Gastroesophageal sphincter (tissue), 4 donors: Measurements from ENCODE around the gene BCAR3. TPM values are rescaled to one million over a fixed set of nuclear protein-coding genes. Genes with fewer than 3 reads are reported as not detected.

Experiments
- ATAC-seq: fragments of 150-250 bp; one replicate; pipeline ENCODE4 v1.9.1; 2016; ENCODE audit warnings: mild to moderate bottlenecking, moderate library complexity
- H3K27ac ChIP-seq, 4 donors: fragments of 200-600 bp; sonication (generic) in 3 of 4; 1 replicate in 3 of 4; 2 replicates in 1 of 4; pipeline ENCODE4 v1.5.1; 2016 to 2019
- H3K27me3 ChIP-seq: fragments of 200-600 bp; sonication (generic); one replicate; pipeline ENCODE4 v1.5.1; 2019
- H3K36me3 ChIP-seq, 2 donors: fragments of 200-600 bp; sonication (generic); one replicate each; pipeline ENCODE4 v1.5.1; 2019; ENCODE audit warnings: control low read depth in 1 of 2
- H3K4me1 ChIP-seq, 3 donors: fragments of 200-600 bp; sonication (generic); 1 replicate in 2 of 3; 2 replicates in 1 of 3; pipeline ENCODE4 v1.5.1; 2016 to 2019; ENCODE audit warnings: control low read depth in 2 of 3
- H3K4me3 ChIP-seq, 2 donors: fragments of 200-600 bp; sonication (generic); one replicate each; pipeline ENCODE4 v1.5.1; 2019; ENCODE audit warnings: mild to moderate bottlenecking in 1 of 2, moderate library complexity in 1 of 2
- H3K9me3 ChIP-seq, 3 donors: fragments of 200-600 bp; sonication (generic); one replicate each; pipeline ENCODE4 v1.5.1; 2017 to 2019; ENCODE audit warnings: control low read depth in 2 of 3
- EP300 ChIP-seq: sonication (generic); formaldehyde crosslinking; IDR thresholded peaks from one replicate; pipeline ENCODE4 v1.6.1; 2017; ENCODE audit warnings: antibody characterized with exemption, mild to moderate bottlenecking
- POLR2A ChIP-seq, 2 donors: fragments of 450-650 bp; IDR thresholded peaks; one replicate each; pipeline ENCODE4 v1.6.1; 2017; ENCODE audit warnings: antibody characterized with exemption in 2 of 2, mild to moderate bottlenecking in 2 of 2, moderate library complexity in 1 of 2
- POLR2AphosphoS5 ChIP-seq: sonication (generic); formaldehyde crosslinking; IDR thresholded peaks from one replicate; pipeline ENCODE4 v1.6.1; 2017; ENCODE audit warnings: antibody characterized with exemption
- WGBS, 2 donors: methylation state at CpG; one replicate each; pipeline ENCODE4 v1.1.5; 2018; ENCODE audit warnings: low coverage in 1 of 2; 5-methylcytosine and 5-hydroxymethylcytosine counted together
- total RNA-seq, 4 donors: library from RNA; depleted of rRNA; stranded (reverse); fragments of >200 nt; gene quantifications; one replicate each; pipeline ENCODE4 v1.1.0, GENCODE V29; 2016
- TF ChIP-seq, protein P1 (sequence below), 4 experiments: fragments of 200-600 bp in 2 of 4; fragments of 450-650 bp in 2 of 4; sonication (generic) in 1 of 4; IDR thresholded peaks; one replicate each; pipeline ENCODE4 v1.5.1; 2017 to 2019; ENCODE audit warnings: antibody characterized with exemption in 4 of 4, mild to moderate bottlenecking in 2 of 4, moderate library complexity in 2 of 4

Gene BCAR3
- 10 to 100 TPM; 33.9 to 40.2 (median 38.3) TPM for total RNA-seq

DNA sequence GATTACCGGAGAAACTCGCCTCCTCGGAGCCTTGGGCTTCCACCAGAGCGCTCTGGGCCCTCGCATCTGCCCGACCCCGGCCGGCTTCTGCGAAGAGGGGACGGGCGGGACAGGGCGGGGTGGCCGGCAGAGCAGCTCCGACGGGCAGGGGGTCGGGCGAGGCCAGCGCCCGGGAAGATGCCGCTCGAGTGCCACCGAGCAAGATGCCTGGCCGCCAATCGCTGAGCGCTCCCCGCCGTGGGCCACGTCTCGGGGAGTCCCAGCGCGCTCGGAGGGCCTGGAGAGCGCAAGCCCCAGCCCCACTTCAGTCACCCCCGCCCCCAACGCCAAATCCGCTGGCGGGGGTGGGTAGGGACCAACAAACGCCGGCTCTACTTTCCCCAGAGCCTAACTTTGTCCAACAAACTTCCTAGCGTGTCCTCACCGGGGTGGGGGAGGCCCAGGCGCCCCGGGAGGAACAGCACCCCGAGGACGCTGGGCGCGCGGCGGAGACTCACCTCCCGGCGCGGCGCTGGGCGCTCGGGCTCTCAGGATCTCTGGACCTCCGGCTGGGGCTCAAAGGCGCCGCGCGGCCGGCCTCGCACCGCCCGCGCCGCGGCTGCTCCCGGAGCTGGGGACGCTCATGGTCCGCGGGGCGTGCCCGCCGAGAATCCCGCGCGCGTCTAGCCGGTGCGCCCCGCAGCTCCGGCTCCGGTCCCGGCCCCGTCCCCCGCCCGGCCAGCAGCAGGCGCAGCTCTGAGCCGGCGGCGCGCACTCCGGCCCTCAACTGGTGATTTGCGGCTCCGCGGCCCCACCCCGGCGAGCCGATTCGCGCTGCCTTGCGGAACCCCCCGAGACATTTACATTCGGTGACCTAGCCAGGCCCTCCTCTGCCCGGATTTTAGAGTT, at the start of gene BCAR3:
BCAR3 (minus strand) TSS at position 737 of the 888 bp plus-strand sequence. CDS start 6,907 bp downstream, outside the sequence.
- TF ChIP-seq, protein P1, sequence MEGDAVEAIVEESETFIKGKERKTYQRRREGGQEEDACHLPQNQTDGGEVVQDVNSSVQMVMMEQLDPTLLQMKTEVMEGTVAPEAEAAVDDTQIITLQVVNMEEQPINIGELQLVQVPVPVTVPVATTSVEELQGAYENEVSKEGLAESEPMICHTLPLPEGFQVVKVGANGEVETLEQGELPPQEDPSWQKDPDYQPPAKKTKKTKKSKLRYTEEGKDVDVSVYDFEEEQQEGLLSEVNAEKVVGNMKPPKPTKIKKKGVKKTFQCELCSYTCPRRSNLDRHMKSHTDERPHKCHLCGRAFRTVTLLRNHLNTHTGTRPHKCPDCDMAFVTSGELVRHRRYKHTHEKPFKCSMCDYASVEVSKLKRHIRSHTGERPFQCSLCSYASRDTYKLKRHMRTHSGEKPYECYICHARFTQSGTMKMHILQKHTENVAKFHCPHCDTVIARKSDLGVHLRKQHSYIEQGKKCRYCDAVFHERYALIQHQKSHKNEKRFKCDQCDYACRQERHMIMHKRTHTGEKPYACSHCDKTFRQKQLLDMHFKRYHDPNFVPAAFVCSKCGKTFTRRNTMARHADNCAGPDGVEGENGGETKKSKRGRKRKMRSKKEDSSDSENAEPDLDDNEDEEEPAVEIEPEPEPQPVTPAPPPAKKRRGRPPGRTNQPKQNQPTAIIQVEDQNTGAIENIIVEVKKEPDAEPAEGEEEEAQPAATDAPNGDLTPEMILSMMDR (IDR thresholded peaks at IDR 0.05), result peak in 3 of 4 experiments; percentile 54 to 60 (median 54)
- TF ChIP-seq EP300, result no peak
- peak; percentile 69 to 83 for TF ChIP-seq POLR2A (IDR thresholded peaks at IDR 0.05)
- TF ChIP-seq POLR2AphosphoS5, result peak; percentile 53
- peak within 1 kb of the TSS; percentile 61 to 91 for H3K4me3 ChIP-seq
- peaks cover 0 to 51% (median 3%) of the 10 kb centered on the region in 3 donors for H3K4me1 ChIP-seq
- peak; percentile 79 for ATAC-seq
- 0% methylated on average over 1 of the region's 105 CpGs; no CpG with 5 or more reads in 1 of the 2 donors for WGBS, 2 donors
- H3K27ac ChIP-seq, result peak within 1 kb of the TSS; percentile 84 to 95 (median 94)
- no peaks in the 10 kb centered on the region for H3K27me3 ChIP-seq
- H3K36me3 ChIP-seq, result peaks cover 0 to 7% of the 10 kb centered on the region in 2 donors
- no peaks in the 10 kb centered on the region for H3K9me3 ChIP-seq

DNA sequence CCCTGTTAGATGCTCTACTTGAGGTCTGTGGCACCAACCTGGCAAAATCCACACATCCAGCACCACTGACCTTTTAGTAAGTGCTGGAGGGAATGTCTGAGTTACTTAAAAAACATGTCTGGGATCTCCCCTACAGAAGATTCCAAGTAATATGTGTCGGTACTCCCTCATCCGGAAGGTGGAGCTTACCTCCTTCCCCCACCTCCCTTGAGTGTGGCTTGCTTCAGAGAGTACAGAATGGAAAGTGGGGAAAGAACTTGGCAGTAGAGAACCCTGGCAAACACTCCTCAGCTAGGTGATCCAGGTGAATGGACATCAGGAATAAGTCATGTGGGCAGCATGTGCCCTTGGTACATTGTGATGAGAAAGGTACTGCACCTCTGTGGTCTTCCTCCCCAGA, 49.0 kb upstream of the BCAR3 start:
- no peak for TF ChIP-seq EP300
- TF ChIP-seq, protein P1 (IDR thresholded peaks at IDR 0.05), result no peak
- no peak for TF ChIP-seq POLR2AphosphoS5
- TF ChIP-seq POLR2A (IDR thresholded peaks at IDR 0.05), result no peak
- Histone ChIP-seq H3K9me3 (no peaks in the 10 kb centered on the region), H3K36me3 (no peaks in the 10 kb centered on the region), H3K4me3 (no peak overlapping the region), H3K27me3 (no peaks in the 10 kb centered on the region), H3K4me1 (no peaks in the 10 kb centered on the region), H3K27ac (no peak overlapping the region)
- ATAC-seq, result no peak
- WGBS, 2 donors, result 44 to 94% methylated on average over 2 of the region's 2 CpGs

DNA sequence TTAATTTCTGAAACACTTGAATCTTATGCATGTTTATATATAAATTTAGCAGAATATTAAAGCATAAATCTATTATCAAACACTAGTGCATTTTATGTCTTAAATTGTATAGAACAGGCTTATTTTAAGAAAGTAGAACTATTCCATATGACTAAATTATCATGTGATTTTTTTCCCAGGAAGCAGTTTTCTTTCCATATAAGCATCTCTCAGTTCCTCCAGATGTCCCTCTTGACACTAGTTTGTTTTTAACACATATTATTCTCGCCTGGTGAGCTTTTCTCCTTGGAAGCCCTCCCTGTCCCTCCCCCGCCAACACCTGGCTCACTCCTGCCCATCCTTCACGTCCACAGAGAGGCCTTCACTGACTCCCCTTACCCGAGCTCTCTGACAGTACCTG, 48.3 kb upstream of the BCAR3 start:
- Histone ChIP-seq H3K9me3 (no peaks in the 10 kb centered on the region), H3K36me3 (no peaks in the 10 kb centered on the region), H3K4me1 (no peaks in the 10 kb centered on the region), H3K27me3 (no peaks in the 10 kb centered on the region), H3K27ac (no peak overlapping the region), H3K4me3 (no peak overlapping the region)
- TF ChIP-seq POLR2A (IDR thresholded peaks at IDR 0.05), result no peak
- TF ChIP-seq, protein P1 (IDR thresholded peaks at IDR 0.05), result no peak
- no peak for ATAC-seq
- 77 to 96% methylated on average over 2 to 4 of the region's 4 CpGs for WGBS, 2 donors

DNA sequence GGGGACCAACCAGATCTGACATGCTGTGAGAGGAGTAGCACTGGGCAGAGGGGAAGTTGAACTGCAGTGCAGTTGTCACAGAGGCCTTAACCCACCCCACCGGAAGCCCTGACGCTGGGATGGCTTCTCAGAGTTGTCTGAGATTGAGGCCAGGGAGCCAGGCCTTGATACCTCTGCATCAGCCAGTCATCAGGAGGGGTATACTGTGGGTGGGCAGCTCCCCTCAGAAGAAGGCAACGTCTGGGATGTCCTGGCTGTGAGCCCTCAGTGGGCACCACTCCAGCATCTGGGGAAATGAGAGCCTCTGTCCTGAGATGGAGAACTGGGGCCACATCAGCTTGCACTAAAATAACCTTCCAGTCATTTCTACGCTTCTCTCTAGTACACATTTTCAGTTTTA, 47.9 kb upstream of the BCAR3 start:
- WGBS, 2 donors, result 49 to 80% methylated on average over 2 to 4 of the region's 4 CpGs
- ATAC-seq, result peak; percentile 20

DNA sequence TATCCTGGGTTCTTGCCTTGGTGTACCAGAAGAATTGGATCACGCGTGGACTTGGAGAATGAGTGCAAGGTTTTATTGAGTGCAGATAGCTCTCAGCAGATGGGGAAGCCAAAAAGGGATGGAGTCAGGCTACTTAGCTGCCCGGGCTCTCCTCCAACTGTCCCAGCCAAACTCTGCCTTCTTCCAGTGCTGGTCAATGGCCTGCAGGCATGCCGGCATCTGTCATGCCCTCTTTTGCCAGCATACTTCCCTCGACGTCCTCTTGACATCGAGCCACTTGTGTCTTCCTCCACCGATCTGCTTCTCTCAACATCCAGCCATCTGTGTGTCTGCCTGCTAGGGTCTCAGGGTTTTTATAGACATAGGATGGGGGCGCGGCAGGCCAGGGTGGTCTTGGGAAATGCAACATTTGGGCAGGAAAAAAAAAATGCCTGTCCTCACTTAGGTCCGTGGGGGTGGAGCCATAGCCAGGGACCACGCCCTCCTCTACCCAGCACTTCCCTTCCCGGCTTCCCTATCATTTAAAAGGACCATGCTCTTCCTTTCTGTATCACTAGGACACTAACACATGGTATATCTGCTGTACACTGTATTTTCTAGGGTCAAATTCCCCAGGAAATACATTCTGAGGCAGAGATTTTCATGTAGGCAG, 47.0 kb upstream of the BCAR3 start:
- no peak overlapping the region for H3K4me3 ChIP-seq
- H3K9me3 ChIP-seq, result no peaks in the 10 kb centered on the region
- H3K36me3 ChIP-seq, result no peaks in the 10 kb centered on the region
- ATAC-seq, result no peak
- H3K27me3 ChIP-seq, result no peaks in the 10 kb centered on the region
- TF ChIP-seq POLR2A (IDR thresholded peaks at IDR 0.05), result no peak
- no peak for TF ChIP-seq POLR2AphosphoS5
- TF ChIP-seq, protein P1 (IDR thresholded peaks at IDR 0.05), result no peak
- no peak for TF ChIP-seq EP300
- H3K4me1 ChIP-seq, result no peaks in the 10 kb centered on the region
- 77 to 85% methylated on average over 7 to 10 of the region's 13 CpGs for WGBS, 2 donors
- H3K27ac ChIP-seq, result no peak overlapping the region

More for the DNA sequence above, 47.9 kb upstream of the BCAR3 start:
- Histone ChIP-seq H3K36me3 (no peaks in the 10 kb centered on the region), H3K27ac (no peak overlapping the region), H3K9me3 (no peaks in the 10 kb centered on the region), H3K4me1 (no peaks in the 10 kb centered on the region), H3K4me3 (no peak overlapping the region), H3K27me3 (no peaks in the 10 kb centered on the region)
- TF ChIP-seq POLR2A (IDR thresholded peaks at IDR 0.05) (no peak), POLR2AphosphoS5 (no peak)
